Mesodermal cell (in vitro differentiated cells): ENCODE results near the gene DOCK2.

Experiments used
- H3K27ac ChIP-seq: 2 replicates; pipeline ENCODE4 v1.7.0; 2013; ENCODE audit warnings: mild to moderate bottlenecking, low read depth, low read length, moderate library complexity; ENCODE audit not compliant: severe bottlenecking
- H3K36me3 ChIP-seq: 2 replicates; pipeline ENCODE4 v1.7.1; 2013; ENCODE audit warnings: mild to moderate bottlenecking, low read length, moderate library complexity; ENCODE audit not compliant: control insufficient read depth, insufficient read depth
- H3K4me1 ChIP-seq: one replicate; pipeline ENCODE4 v1.7.1; 2013; ENCODE audit warnings: mild to moderate bottlenecking, low read length; ENCODE audit not compliant: insufficient read depth, control insufficient read depth, poor library complexity, severe bottlenecking
- H3K4me3 ChIP-seq: 2 replicates; pipeline ENCODE4 v1.7.0; 2013; ENCODE audit warnings: low read length, control low read depth, mild to moderate bottlenecking; ENCODE audit not compliant: insufficient read depth, poor library complexity, severe bottlenecking; ENCODE audit errors: extremely low read depth
- H3K9me3 ChIP-seq: 2 replicates; pipeline ENCODE4 v1.7.1; 2013; ENCODE audit warnings: mild to moderate bottlenecking, low read length, moderate library complexity; ENCODE audit not compliant: control insufficient read depth
- WGBS, 2 experiments: methylation state at CpG; one replicate each; pipeline ENCODE4 v1.1.5; 2013; ENCODE audit warnings: missing lambda C conversion rate in 2 of 2; ENCODE audit not compliant: insufficient coverage in 2 of 2; 5-methylcytosine and 5-hydroxymethylcytosine counted together

DOCK2 gene

DNA sequence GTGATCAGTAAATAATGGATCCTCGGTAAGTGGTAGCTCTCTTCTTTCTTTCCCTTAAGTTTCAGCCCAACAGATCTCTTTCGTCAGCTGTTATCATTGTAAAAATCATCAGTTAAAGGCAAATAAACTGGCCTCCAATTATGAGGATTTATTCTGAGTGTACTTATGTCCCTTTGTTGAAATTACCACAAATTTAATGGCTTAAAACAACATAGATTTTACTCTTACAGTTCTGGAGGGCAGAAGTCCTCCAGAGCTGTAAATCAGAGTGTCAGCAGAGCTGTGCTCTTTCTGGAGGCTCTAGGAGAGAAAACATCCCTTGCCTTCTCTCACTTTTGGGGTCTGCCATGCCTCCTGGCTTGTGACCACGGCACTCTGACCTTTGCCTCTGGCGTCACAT lies 238.7 kb downstream of the DOCK2 start:
- H3K4me1 ChIP-seq: peaks cover 13% of the 10 kb centered on the region
- peaks cover 10% of the 10 kb centered on the region for H3K36me3 ChIP-seq
- 95 to 96% methylated on average over 2 of the region's 4 CpGs for WGBS, 2 experiments

GRCh38 chr5:169876386-169876785 lies 239.3 kb downstream of the DOCK2 start:
- whole genome bisulfite sequencing, 2 experiments: 100% methylated on average over 1 of the region's 1 CpG; no CpG with 5 or more reads in 1 of the 2 experiments
- H3K4me3 ChIP-seq: no peak overlapping the region
- peaks cover 10% of the 10 kb centered on the region for H3K36me3 ChIP-seq
- H3K4me1 ChIP-seq: peaks cover 15% of the 10 kb centered on the region
- H3K27ac ChIP-seq: peak overlapping the region; percentile 57
- H3K9me3 ChIP-seq: no peaks in the 10 kb centered on the region

More for the DNA sequence above, 238.7 kb downstream of the DOCK2 start:
- Histone ChIP-seq H3K27ac (no peak overlapping the region), H3K4me3 (no peak overlapping the region), H3K9me3 (no peaks in the 10 kb centered on the region)

DNA sequence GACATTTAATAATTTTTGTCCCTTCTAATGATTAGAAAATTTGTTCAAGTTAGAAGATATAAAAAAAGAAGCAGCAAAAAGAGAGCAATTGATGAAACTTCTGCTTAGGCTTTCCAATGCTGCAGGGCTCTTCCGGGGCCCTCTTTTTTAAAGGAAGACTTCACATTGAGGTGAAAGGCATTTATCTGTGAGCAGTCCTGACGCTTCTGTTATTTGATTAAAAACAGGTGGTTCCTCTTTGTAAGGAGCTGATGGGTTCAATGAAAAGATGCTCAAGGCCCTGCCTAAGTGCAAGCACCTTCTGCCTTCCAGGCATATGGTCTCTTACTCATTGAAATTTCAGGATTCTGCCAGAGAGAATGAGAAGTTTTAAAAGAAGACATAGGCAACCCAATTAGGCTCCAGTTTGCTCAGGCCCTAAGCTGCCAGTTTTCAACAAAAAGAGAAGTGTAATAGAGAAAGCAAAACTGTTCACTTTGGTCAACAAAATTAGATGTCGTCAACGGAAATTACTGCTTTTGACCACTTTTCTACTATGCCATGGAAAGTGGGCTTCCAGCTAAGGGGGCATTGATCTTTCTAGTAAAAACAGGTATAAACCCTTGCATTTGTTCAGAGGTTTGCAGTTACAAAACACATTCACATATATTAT lies 243.1 kb downstream of the DOCK2 start:
- no peak overlapping the region for H3K27ac ChIP-seq
- no peaks in the 10 kb centered on the region for H3K9me3 ChIP-seq
- H3K36me3 ChIP-seq: peaks cover 12% of the 10 kb centered on the region
- 83 to 93% methylated on average over 4 of the region's 4 CpGs for WGBS, 2 experiments
- peaks cover 17% of the 10 kb centered on the region for H3K4me1 ChIP-seq
- H3K4me3 ChIP-seq: no peak overlapping the region

GRCh38 chr5:169880785-169881184 lies 243.7 kb downstream of the DOCK2 start:
- Histone ChIP-seq H3K4me1 (peaks cover 17% of the 10 kb centered on the region), H3K36me3 (peaks cover 9% of the 10 kb centered on the region), H3K27ac (no peak overlapping the region), H3K9me3 (no peaks in the 10 kb centered on the region), H3K4me3 (no peak overlapping the region)
- 88 to 95% methylated on average over 2 of the region's 2 CpGs for WGBS, 2 experiments

DNA sequence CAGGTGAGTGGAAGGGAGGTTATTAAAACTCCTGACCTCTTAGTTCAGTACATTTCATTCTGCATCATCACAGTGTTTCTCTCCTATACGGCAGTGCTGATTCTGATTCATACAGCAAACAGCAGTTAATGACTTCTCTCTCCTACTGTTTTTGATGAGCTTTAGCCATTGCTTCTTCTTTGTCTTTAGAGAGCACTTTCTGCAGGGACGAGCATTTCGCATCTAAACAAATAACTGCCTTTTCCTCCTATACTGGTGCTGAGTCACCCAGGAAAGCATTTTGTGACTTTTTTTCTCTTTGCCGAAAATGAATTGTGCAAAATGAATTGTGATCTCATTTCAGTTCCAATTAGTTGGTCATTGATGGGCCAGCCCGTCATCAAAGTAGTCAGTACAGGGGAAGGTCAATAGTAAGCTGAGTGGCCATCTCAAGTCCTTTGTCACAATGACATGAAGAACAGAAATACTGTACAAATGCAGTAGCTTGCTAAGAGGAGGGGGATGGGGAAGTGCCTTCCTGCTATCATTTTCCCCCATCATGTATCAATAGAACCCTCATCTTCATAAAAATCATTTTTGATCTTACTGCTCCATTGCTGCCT lies 244.7 kb downstream of the DOCK2 start:
- Histone ChIP-seq H3K36me3 (peaks cover 9% of the 10 kb centered on the region), H3K4me1 (peaks cover 7% of the 10 kb centered on the region), H3K4me3 (no peak overlapping the region), H3K27ac (no peak overlapping the region), H3K9me3 (no peaks in the 10 kb centered on the region)
- 90 to 100% methylated on average over 1 to 2 of the region's 5 CpGs for WGBS, 2 experiments

GRCh38 chr5:169886033-169886432 lies 249.0 kb downstream of the DOCK2 start:
- Histone ChIP-seq H3K4me3 (no peak overlapping the region), H3K9me3 (no peaks in the 10 kb centered on the region), H3K36me3 (peaks cover 5% of the 10 kb centered on the region), H3K27ac (no peak overlapping the region), H3K4me1 (peaks cover 4% of the 10 kb centered on the region)
- WGBS, 2 experiments: 83 to 100% methylated on average over 1 of the region's 2 CpGs

GRCh38 chr5:169886677-169887076 lies 249.6 kb downstream of the DOCK2 start:
- Histone ChIP-seq H3K4me3 (no peak overlapping the region), H3K27ac (no peak overlapping the region), H3K9me3 (no peaks in the 10 kb centered on the region), H3K4me1 (no peaks in the 10 kb centered on the region), H3K36me3 (peaks cover 5% of the 10 kb centered on the region)
- WGBS, 2 experiments: 100% methylated on average over 1 of the region's 4 CpGs; no CpG with 5 or more reads in 1 of the 2 experiments

GRCh38 chr5:169889572-169889971 lies 252.5 kb downstream of the DOCK2 start:
- Histone ChIP-seq H3K36me3 (no peaks in the 10 kb centered on the region), H3K4me3 (no peak overlapping the region), H3K9me3 (no peaks in the 10 kb centered on the region), H3K4me1 (no peaks in the 10 kb centered on the region), H3K27ac (no peak overlapping the region)
- WGBS, 2 experiments: 93 to 100% methylated on average over 1 to 2 of the region's 4 CpGs

- Histone ChIP-seq H3K4me3 (no peak overlapping the region), H3K4me1 (no peaks in the 10 kb centered on the region), H3K36me3 (no peaks in the 10 kb centered on the region), H3K9me3 (no peaks in the 10 kb centered on the region), H3K27ac (no peak overlapping the region)
Measured at GRCh38 chr5:169893010-169893409, 255.9 kb downstream of the DOCK2 start.

DNA sequence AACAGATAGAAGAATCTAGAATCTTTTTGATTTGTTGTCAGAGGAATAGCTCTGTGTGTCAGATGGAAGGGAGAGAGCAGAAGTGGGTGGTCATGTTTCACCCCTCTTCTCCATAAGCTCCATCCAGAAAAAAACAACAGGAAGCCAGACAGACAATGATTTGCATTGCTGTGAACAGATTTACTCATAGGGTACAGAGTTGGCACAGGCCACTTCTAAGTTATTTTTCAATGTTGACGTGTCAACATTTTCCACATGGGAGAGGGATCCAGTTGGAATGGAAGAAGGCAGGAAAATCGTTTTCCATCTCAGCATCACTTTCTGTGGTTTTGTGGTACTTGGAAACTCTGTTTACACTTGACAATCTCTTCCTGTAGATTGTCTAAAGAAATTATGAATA lies 256.5 kb downstream of the DOCK2 start:
- H3K36me3 ChIP-seq: no peaks in the 10 kb centered on the region
- WGBS, 2 experiments: 100% methylated on average over 1 of the region's 2 CpGs
- no peaks in the 10 kb centered on the region for H3K9me3 ChIP-seq
- no peaks in the 10 kb centered on the region for H3K4me1 ChIP-seq
- no peak overlapping the region for H3K4me3 ChIP-seq
- H3K27ac ChIP-seq: no peak overlapping the region

GRCh38 chr5:169895926-169896325 lies 258.9 kb downstream of the DOCK2 start:
- Histone ChIP-seq H3K4me3 (no peak overlapping the region), H3K27ac (no peak overlapping the region), H3K4me1 (no peaks in the 10 kb centered on the region), H3K9me3 (no peaks in the 10 kb centered on the region), H3K36me3 (no peaks in the 10 kb centered on the region)
- 88% methylated on average over 2 to 4 of the region's 7 CpGs for whole genome bisulfite sequencing, 2 experiments
